B cell (primary cell): Measurements from ENCODE around the gene OR7E24. TPM values are rescaled to one million over a fixed set of nuclear protein-coding genes. Genes with fewer than 3 reads are reported as not detected.
"Not testable (repeated sequence)": the region's sequence is repeated elsewhere in the genome, so short reads cannot be mapped to it uniquely, and the experiment has no call there.

Source experiments
- ATAC-seq: fragments of 200-7000 bp; cut with Tn5 transposase; one replicate; pipeline ENCODE4 v1.10.0; 2021; ENCODE audit warnings: low read depth, mild to moderate bottlenecking, moderate number of reproducible peaks, moderate library complexity
- CTCF ChIA-PET: fragments of 350-600 bp; sonication (Branson Sonifier 250); formaldehyde crosslinking; loops from one replicate; lab custom pipeline; 2021; ENCODE audit warnings: antibody characterized with exemption, inconsistent platforms; lab: Charles Lee
- POLR2A ChIA-PET: fragments of 350-600 bp; sonication (Branson Sonifier 250); formaldehyde crosslinking; loops from one replicate; lab custom pipeline; 2021; ENCODE audit warnings: antibody characterized with exemption; lab: Charles Lee
- DNase-seq: peaks from one replicate; pipeline ENCODE4 v3.0.0; 2013
- H2AFZ ChIP-seq: 2 replicates; pipeline ENCODE4 v1.6.1; 2012; ENCODE audit warnings: mild to moderate bottlenecking, low read depth, low read length; ENCODE audit not compliant: insufficient read depth, poor library complexity, severe bottlenecking
- H3K27ac ChIP-seq, 2 donors: 1 replicate in 1 of 2; 2 replicates in 1 of 2; pipeline ENCODE4 v1.5.1; 2012 to 2013; ENCODE audit warnings: low read length in 2 of 2, mild to moderate bottlenecking in 2 of 2, moderate library complexity in 1 of 2
- H3K27me3 ChIP-seq, 4 experiments: fragments of 200-600 bp in 1 of 4; sonication (generic) in 1 of 4; replicated peaks in 1 of 4; 1 replicate in 2 of 4; 2 replicates in 2 of 4; pipeline versions ENCODE4 v1.6.1 to v1.7.0; 2013 to 2016; ENCODE audit warnings: low read length in 3 of 4, mild to moderate bottlenecking in 2 of 4, mixed read lengths in 1 of 4, moderate library complexity in 1 of 4; ENCODE audit not compliant: insufficient read depth in 4 of 4, control insufficient read depth in 3 of 4; ENCODE audit errors: control extremely low read depth in 1 of 4
- H3K36me3 ChIP-seq, 2 experiments: replicated peaks in 1 of 2; 1 replicate in 1 of 2; 2 replicates in 1 of 2; pipeline versions ENCODE4 v1.6.1 to v1.7.1; 2013; ENCODE audit warnings: low read length in 1 of 2; ENCODE audit not compliant: insufficient read depth in 2 of 2, control insufficient read depth in 1 of 2; ENCODE audit errors: control extremely low read depth in 1 of 2, extremely low read depth in 1 of 2
- H3K4me1 ChIP-seq, 2 donors: fragments of 200-600 bp in 1 of 2; sonication (generic) in 1 of 2; 1 replicate in 1 of 2; 2 replicates in 1 of 2; pipeline versions ENCODE4 v1.5.1 to v1.6.1; 2013 to 2017; ENCODE audit warnings: low read length in 2 of 2; ENCODE audit not compliant: control insufficient read depth in 2 of 2, insufficient read depth in 2 of 2
- H3K4me2 ChIP-seq: replicated peaks from 2 replicates; pipeline ENCODE3; 2012; ENCODE audit warnings: mild to moderate bottlenecking, low read depth, low read length; ENCODE audit not compliant: poor library complexity, severe bottlenecking
- H3K4me3 ChIP-seq, 5 experiments: fragments of 200-600 bp in 1 of 5; sonication (generic) in 1 of 5; 1 replicate in 3 of 5; 2 replicates in 2 of 5; pipeline versions ENCODE4 v1.5.1 to v1.7.0; 2011 to 2016; ENCODE audit warnings: low read length in 4 of 5, mild to moderate bottlenecking in 4 of 5, low read depth in 2 of 5, control low read depth in 1 of 5, moderate library complexity in 1 of 5; ENCODE audit not compliant: insufficient read depth in 1 of 5; ENCODE audit errors: control extremely low read depth in 1 of 5, extremely low read depth in 1 of 5
- H3K79me2 ChIP-seq: fragments of 200-600 bp; sonication (generic); one replicate; pipeline ENCODE4 v1.6.0; 2016; ENCODE audit warnings: low read length; ENCODE audit not compliant: control insufficient read depth, insufficient read depth
- H3K9ac ChIP-seq: fragments of 200-600 bp; sonication (generic); 2 replicates; pipeline ENCODE4 v1.6.1; 2017; ENCODE audit warnings: mild to moderate bottlenecking, low read length, moderate library complexity
- H3K9me3 ChIP-seq, 3 donors: one replicate each; pipeline versions ENCODE4 v1.6.1 to v1.7.1; 2013; ENCODE audit warnings: low read length in 2 of 3; ENCODE audit not compliant: control insufficient read depth in 2 of 3, insufficient read depth in 1 of 3; ENCODE audit errors: control extremely low read depth in 1 of 3
- H4K20me1 ChIP-seq: 2 replicates; pipeline ENCODE4 v1.6.0; 2012; ENCODE audit warnings: mild to moderate bottlenecking, low read length; ENCODE audit not compliant: insufficient read depth, control insufficient read depth, poor library complexity, severe bottlenecking
- H3K27ac Mint-ChIP-seq: one replicate; pipeline ENCODE4 v1.8.0; 2021; ENCODE audit warnings: mixed read lengths
- H3K27me3 Mint-ChIP-seq: one replicate; pipeline ENCODE4 v1.8.0; 2021; ENCODE audit warnings: mixed read lengths
- H3K4me1 Mint-ChIP-seq: one replicate; pipeline ENCODE4 v1.8.0; 2021; ENCODE audit warnings: mixed read lengths
- H3K4me3 Mint-ChIP-seq: one replicate; pipeline ENCODE4 v1.8.0; 2021; ENCODE audit warnings: mixed read lengths
- H3K9me3 Mint-ChIP-seq: one replicate; pipeline ENCODE4 v1.8.0; 2022; ENCODE audit warnings: mixed read lengths; ENCODE audit not compliant: insufficient read depth
- EZH2 ChIP-seq: IDR thresholded peaks from 2 replicates; pipeline ENCODE4 v1.6.1; 2012; ENCODE audit warnings: borderline replicate concordance, low read depth, mild to moderate bottlenecking, moderate library complexity, low read length; ENCODE audit not compliant: insufficient read depth, poor library complexity, severe bottlenecking
- WGBS: methylation state at CpG from one replicate; pipeline ENCODE4 v1.1.5; 2013; ENCODE audit warnings: missing lambda C conversion rate; ENCODE audit not compliant: insufficient coverage; 5-methylcytosine and 5-hydroxymethylcytosine counted together
- intact Hi-C: fragments of 100-400 bp; cut with micrococcal nuclease; formaldehyde crosslinking; loops from one replicate; pipeline ENCODE4 v1.10.0; 2022
- polyA plus RNA-seq: library from polyadenylated mRNA; depleted of rRNA; stranded (reverse); fragments of >200 nt; gene quantifications from 2 replicates; pipeline ENCODE4 v1.2.3, GENCODE V29; 2012
- total RNA-seq, 2 donors: library from RNA; stranded (reverse); fragments of 120-200 nt in 1 of 2; gene quantifications; 1 replicate in 1 of 2; 2 replicates in 1 of 2; pipeline versions ENCODE4 v1.2.3 to v1.2.4, GENCODE V29; 2013 to 2022
- TF ChIP-seq, protein P1 (sequence below): fragments of 200-600 bp; IDR thresholded peaks from one replicate; pipeline ENCODE4 v1.8.0; 2022; ENCODE audit warnings: antibody characterized with exemption, mild to moderate bottlenecking

Gene OR7E24
- total and polyA plus RNA-seq, 2 donors (not counting 1 experiment from before 2014, with no cell fraction given) = not detected

GRCh38 chr19:9219489-9219888, 31.2 kb upstream of the OR7E24 start, which contains the start of gene OR7D4:
Gene OR7D4 (minus strand): TSS chr19:9219589. CDS start chr19:9214837, 4,752 bp downstream.
- Mint-ChIP-seq H3K4me1 (no peaks in the 10 kb centered on the region), H3K27me3 (peaks cover 18% of the 10 kb centered on the region), H3K27ac (no peak within 1 kb of the TSS), H3K9me3 (peaks cover 11% of the 10 kb centered on the region), H3K4me3 (no peak within 1 kb of the TSS)
- Histone ChIP-seq H2AFZ (no peak within 1 kb of the TSS), H3K79me2 (no peaks in the 10 kb centered on the region), H4K20me1 (no peaks in the 10 kb centered on the region), H3K27ac (no peak within 1 kb of the TSS), H3K4me1 (no peaks in the 10 kb centered on the region), H3K4me3 (no peak within 1 kb of the TSS), H3K9ac (no peak within 1 kb of the TSS), H3K9me3 (peaks cover 0 to 16% (median 0%) of the 10 kb centered on the region in 3 donors), H3K36me3 (no peaks in the 10 kb centered on the region), H3K27me3 (no peaks in the 10 kb centered on the region), H3K4me2 (no peak within 1 kb of the TSS)
- CTCF ChIA-PET = no interaction called here
- WGBS = no CpG with 5 or more reads among the region's 3 CpGs
- DNase-seq (no peak), ATAC-seq (no peak)
- no peak for TF ChIP-seq EZH2
- TF ChIP-seq, protein P1, sequence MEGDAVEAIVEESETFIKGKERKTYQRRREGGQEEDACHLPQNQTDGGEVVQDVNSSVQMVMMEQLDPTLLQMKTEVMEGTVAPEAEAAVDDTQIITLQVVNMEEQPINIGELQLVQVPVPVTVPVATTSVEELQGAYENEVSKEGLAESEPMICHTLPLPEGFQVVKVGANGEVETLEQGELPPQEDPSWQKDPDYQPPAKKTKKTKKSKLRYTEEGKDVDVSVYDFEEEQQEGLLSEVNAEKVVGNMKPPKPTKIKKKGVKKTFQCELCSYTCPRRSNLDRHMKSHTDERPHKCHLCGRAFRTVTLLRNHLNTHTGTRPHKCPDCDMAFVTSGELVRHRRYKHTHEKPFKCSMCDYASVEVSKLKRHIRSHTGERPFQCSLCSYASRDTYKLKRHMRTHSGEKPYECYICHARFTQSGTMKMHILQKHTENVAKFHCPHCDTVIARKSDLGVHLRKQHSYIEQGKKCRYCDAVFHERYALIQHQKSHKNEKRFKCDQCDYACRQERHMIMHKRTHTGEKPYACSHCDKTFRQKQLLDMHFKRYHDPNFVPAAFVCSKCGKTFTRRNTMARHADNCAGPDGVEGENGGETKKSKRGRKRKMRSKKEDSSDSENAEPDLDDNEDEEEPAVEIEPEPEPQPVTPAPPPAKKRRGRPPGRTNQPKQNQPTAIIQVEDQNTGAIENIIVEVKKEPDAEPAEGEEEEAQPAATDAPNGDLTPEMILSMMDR = no peak
- POLR2A ChIA-PET = no interaction called here
- intact Hi-C loops = no loop called here

DNA sequence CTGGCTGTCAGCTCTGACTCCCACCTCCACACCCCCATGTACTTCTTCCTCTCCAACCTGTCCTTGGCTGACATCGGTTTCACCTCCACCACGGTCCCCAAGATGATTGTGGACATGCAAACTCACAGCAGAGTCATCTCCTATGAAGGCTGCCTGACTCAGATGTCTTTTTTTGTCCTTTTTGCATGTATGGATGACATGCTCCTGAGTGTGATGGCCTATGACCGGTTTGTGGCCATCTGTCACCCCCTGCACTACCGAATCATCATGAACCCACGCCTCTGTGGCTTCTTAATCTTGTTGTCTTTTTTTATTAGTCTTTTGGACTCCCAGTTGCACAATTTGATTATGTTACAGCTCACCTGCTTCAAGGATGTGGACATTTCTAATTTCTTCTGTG, 506 bp downstream of the OR7E24 start:
- H3K4me1 ChIP-seq = no peaks in the 10 kb centered on the region
- no peak overlapping the region for H3K4me3 Mint-ChIP-seq
- H3K27ac Mint-ChIP-seq = no peak overlapping the region
- no peak overlapping the region for H2AFZ ChIP-seq
- no peak for ATAC-seq
- no peak for DNase-seq
- no peaks in the 10 kb centered on the region for H3K27me3 ChIP-seq
- peaks cover 4% of the 10 kb centered on the region for H3K27me3 Mint-ChIP-seq
- no peak overlapping the region for H3K9ac ChIP-seq
- no peaks in the 10 kb centered on the region for H3K36me3 ChIP-seq
- TF ChIP-seq EZH2 = no peak
- TF ChIP-seq, protein P1 = no peak
- 74% methylated on average over 2 of the region's 5 CpGs for WGBS
- ChIA-PET POLR2A (no interaction called here), CTCF (no interaction called here)
- H3K4me3 ChIP-seq = no peak overlapping the region
- intact Hi-C loops = no loop called here
- H3K9me3 ChIP-seq = peaks cover 0 to 15% (median under 1%) of the 10 kb centered on the region in 3 donors
- no peaks in the 10 kb centered on the region for H3K4me1 Mint-ChIP-seq
- no peaks in the 10 kb centered on the region for H4K20me1 ChIP-seq
- peaks cover 3% of the 10 kb centered on the region for H3K9me3 Mint-ChIP-seq
- no peaks in the 10 kb centered on the region for H3K79me2 ChIP-seq
- H3K27ac ChIP-seq = no peak overlapping the region
- no peak overlapping the region for H3K4me2 ChIP-seq

- H3K27me3 ChIP-seq, H4K20me1 ChIP-seq, H3K4me1 Mint-ChIP-seq, H3K4me1 ChIP-seq, H3K9ac ChIP-seq, ATAC-seq, H3K79me2 ChIP-seq, POLR2A ChIA-PET, H3K36me3 ChIP-seq, H3K27ac ChIP-seq, CTCF ChIA-PET, H3K9me3 Mint-ChIP-seq, H3K27ac Mint-ChIP-seq, intact Hi-C loops: not testable (repeated sequence)
- H3K4me2 ChIP-seq = peak overlapping the region; percentile 28
- peak; percentile 9 for DNase-seq
- peak overlapping the region in 4 of 5 experiments; percentile 15 to 39 (median 27) for H3K4me3 ChIP-seq
- peaks cover 21% of the 10 kb centered on the region for H3K27me3 Mint-ChIP-seq
- H3K4me3 Mint-ChIP-seq = peak overlapping the region; percentile 50
- H3K9me3 ChIP-seq = peaks cover 0 to 53% (median 13%) of the 10 kb centered on the region in 3 donors
- peak overlapping the region; percentile 19 for H2AFZ ChIP-seq
- 25% methylated on average over 35 of the region's 38 CpGs for WGBS
Measured at GRCh38 chr19:9283485-9283884, 32.8 kb downstream of the OR7E24 start.
